ENCODE results near the gene CUEDC1.
A peak's percentile ranks its signal among the peaks of the same experiment; 100 is the strongest.

The CUEDC1 gene

DNA sequence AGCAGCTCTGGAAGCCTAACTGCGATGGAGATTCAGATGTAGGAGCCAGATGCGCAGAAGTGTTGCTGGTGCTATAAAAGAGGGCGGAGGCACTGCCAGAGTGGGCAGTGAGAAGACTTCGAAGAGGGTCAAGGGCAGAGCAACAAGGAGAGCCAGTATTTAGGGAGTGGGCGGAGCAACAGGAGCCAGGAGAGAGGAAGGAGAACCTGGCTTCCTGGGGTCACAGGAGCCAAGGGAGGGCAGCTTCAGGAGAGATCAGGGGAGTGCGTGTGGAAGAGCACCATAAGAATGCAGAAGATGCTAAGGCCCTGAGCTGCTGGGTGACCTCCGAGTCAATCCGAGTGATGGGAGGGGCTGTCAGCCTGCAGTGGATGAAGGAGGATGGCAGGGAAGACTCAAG lies 90.9 kb downstream of the CUEDC1 start:
- Mint-ChIP-seq H3K27me3 (peaks cover 39% of the 10 kb centered on the region), H3K9me3 (no peaks in the 10 kb centered on the region), H3K27ac (no peak overlapping the region), H3K4me3 (no peak overlapping the region), H3K4me1 (peaks cover 28% of the 10 kb centered on the region)
- no peak for ATAC-seq
- no peak for DNase-seq

DNA sequence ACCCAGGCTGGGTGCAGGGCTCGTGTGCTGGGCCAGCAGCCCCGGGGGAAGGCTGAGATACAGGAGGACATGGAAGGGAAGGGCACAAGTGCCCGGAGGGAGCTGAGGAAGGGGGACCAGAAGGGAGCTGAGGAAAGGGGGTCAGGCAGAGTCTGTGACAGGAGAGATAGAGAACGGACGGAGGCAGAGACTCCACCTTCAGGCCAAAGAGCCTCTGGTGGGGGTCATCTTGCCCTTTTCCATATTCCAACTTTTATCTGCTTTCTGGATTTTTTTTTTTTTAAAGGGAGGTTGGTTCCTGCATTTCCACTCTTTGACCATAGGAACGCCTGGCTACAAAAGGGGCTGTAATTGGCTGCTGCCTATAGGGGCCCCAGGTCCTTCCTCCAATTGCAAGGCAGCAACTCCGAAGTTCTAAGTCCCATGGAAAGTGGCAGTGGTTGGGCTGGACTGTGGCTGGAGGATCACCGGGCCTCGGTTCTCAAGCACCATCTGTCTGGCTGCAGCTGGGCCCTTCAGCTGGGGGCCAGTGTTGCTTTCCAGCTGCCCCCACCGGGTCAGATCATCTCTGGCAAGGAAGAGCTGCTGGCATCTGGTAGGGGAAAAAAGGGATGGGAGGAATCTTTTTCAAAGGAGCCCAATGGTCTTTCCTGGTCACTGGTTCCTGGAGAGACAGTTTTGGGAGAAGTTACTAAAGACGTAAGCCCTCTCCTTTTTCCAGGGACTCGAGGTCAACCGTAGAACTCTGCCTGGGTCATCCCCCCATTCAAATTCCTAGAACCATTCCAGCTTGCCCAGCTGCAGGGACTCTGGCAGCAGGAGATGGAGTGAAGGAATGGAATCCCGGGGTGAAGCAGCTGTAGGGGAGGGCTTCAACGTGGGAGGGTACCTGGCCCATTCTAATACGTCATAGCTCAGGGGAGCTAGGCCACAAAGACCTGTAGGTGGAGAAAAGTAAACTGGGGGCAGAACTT lies 92.2 kb downstream of the CUEDC1 start:
- H3K27ac Mint-ChIP-seq = no peak overlapping the region
- H3K4me1 Mint-ChIP-seq = peaks cover 18% of the 10 kb centered on the region
- ATAC-seq (no peak), DNase-seq (no peak)
- no peaks in the 10 kb centered on the region for H3K9me3 Mint-ChIP-seq
- no peak overlapping the region for H3K4me3 Mint-ChIP-seq
- H3K27me3 Mint-ChIP-seq = peaks cover 52% of the 10 kb centered on the region

DNA sequence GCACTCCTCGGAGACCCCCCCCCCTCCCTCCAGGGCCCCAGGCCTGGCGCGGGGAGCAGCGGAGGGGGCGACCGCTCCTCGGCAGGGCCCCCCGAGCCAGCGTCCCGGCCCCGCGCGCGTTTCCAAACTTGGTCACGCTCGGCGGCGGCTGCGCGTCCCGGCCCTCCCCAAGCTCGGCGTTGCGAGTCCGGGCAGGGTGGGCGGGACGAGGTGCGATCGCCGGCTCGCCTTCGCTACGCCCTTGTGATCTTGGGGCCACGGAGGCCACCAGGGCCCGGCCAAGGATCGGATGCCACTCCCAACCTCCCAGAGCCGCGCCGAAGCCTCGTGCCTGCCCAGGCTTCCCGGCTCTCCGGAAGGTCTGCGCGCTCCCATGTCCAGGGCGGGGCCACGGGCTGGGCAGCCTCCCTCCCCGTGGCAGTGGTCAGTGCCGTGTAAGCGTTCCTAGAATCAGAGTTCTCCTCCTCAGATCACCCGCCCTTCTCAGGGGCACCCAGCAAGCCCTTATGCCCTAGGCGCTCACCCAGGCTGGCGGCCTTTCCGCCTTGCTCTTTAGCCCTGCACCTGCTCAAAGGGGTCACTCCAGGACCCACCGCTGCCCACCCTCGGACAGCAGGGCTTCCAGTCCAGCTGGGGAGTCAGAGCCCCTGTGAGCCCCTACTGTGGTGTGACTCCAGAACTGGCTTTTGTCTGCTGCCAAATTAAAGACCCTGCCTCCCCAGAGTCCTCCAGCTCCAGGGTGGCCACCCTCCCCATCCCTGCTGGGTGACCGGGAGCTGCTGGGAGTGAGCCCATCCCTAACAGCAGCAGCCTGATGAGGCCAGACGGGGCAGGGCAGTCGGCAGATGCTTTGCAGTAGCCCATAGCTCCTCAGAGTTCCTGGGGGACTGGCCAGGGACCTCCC lies 93.2 kb downstream of the CUEDC1 start:
- H3K27ac Mint-ChIP-seq = no peak overlapping the region
- ATAC-seq (peak; percentile 19), DNase-seq (no peak)
- H3K4me1 Mint-ChIP-seq = peaks cover 11% of the 10 kb centered on the region
- H3K9me3 Mint-ChIP-seq = no peaks in the 10 kb centered on the region
- peaks cover 52% of the 10 kb centered on the region for H3K27me3 Mint-ChIP-seq
- peak overlapping the region; percentile 50 to 83 for H3K4me3 Mint-ChIP-seq

GRCh38 chr17:57861000-57861789 lies 94.0 kb downstream of the CUEDC1 start:
- peak in 1 of 2 donors; percentile 34 for DNase-seq

DNA sequence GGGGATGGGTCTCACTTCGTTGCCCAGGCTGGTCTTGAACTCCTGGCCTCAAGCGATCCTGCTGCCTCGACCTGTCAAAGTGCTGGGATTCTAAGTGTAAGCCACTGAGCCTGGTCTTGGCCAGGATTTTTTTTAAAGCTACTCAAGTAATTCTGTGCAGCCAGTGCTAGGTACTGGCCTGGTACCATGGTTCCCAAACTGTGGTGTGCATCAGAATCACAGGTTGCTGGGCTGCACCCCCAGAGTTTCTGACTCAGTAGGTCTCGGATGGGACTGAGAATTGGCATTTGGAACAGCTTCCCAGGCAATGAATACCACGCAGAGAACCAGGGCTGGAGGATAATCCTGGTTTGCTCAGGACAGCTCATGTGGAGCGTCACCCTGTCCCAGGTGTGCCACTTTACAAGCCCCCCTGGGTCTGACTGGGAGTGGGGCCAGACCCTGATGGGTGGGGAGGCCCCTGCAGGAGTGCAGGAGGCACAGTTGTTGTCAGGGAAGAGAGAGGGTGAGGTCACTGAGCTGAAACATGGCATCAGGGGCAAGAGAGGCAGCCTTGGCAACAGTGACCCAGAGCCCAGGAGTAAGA lies 94.7 kb downstream of the CUEDC1 start:
- Mint-ChIP-seq H3K9me3 (no peaks in the 10 kb centered on the region), H3K27ac (peak overlapping the region in 1 of 2 donors; percentile 14), H3K4me3 (peak overlapping the region; percentile 82 to 83), H3K4me1 (peaks cover 11% of the 10 kb centered on the region), H3K27me3 (peaks cover 52% of the 10 kb centered on the region)
- DNase-seq (no peak), ATAC-seq (no peak)

More at GRCh38 chr17:57861000-57861789, 94.0 kb downstream of the CUEDC1 start:
- H3K27me3 Mint-ChIP-seq = peaks cover 52% of the 10 kb centered on the region
- no peak overlapping the region for H3K27ac Mint-ChIP-seq
- ATAC-seq = peak; percentile 69
- H3K9me3 Mint-ChIP-seq = no peaks in the 10 kb centered on the region
- H3K4me3 Mint-ChIP-seq = peak overlapping the region; percentile 82 to 83
- H3K4me1 Mint-ChIP-seq = peaks cover 11% of the 10 kb centered on the region

DNA sequence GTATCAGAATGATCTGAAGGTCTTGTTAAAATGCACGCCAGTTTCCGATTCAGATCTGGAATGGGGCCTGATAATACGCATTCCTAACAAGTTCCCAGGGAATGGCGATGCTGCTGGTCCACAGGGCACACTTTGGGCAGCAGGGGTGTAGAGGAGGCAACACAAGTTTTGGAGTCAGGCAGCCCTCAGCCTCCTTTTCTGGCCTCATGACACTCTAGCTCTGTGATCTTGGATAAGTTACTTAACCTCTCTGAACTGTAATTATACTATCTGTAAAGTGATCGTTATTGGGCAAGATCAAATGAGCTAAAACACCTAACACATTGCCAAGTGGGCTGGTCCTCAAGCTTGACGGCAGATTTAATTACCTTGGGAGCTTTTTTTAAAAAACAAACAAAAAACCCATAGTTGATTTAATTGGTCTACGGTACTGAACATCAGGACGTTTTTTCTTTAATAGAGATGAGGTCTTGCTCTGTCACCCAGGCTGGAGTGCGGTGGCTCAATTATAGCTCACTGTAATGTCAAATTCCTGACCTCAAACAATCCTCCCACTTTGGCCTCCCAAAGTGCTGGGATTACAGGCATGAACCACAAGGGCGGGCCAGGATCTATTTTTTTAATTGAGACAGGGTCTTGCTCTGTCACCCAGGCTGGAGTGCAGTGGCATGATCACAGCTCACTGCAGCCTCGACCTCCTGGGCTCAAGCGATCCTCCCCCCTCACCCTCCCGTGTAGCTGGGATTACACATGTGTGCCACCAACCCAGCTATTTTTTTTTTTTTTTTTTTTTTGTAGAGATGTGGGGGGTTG lies 95.4 kb downstream of the CUEDC1 start:
- H3K27ac Mint-ChIP-seq = no peak overlapping the region
- peaks cover 11% of the 10 kb centered on the region for H3K4me1 Mint-ChIP-seq
- ATAC-seq (no peak), DNase-seq (no peak)
- H3K4me3 Mint-ChIP-seq = no peak overlapping the region
- H3K9me3 Mint-ChIP-seq = no peaks in the 10 kb centered on the region
- H3K27me3 Mint-ChIP-seq = peaks cover 52% of the 10 kb centered on the region

DNA sequence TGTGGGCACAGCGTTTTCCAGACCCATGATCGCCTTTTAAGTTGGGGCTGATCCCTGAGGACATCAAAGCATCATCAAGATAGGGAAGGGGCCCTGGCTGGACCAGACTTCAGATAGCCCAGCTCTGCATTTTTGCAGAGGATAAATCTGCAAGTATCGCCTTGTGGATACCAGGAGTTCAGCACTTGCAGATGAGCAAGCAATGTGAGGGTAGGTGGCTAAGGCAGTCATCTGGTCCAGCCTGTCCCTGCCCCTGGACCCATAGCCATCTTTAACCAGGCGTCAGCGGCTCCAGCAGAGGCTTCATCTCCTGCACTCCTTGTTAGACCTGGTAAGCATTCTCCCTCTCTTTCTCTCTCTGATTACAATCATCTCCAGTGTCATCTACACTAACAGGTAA lies 96.4 kb downstream of the CUEDC1 start:
- no peak for ATAC-seq
- Mint-ChIP-seq H3K27ac (no peak overlapping the region), H3K27me3 (peaks cover 45% of the 10 kb centered on the region)

DNA sequence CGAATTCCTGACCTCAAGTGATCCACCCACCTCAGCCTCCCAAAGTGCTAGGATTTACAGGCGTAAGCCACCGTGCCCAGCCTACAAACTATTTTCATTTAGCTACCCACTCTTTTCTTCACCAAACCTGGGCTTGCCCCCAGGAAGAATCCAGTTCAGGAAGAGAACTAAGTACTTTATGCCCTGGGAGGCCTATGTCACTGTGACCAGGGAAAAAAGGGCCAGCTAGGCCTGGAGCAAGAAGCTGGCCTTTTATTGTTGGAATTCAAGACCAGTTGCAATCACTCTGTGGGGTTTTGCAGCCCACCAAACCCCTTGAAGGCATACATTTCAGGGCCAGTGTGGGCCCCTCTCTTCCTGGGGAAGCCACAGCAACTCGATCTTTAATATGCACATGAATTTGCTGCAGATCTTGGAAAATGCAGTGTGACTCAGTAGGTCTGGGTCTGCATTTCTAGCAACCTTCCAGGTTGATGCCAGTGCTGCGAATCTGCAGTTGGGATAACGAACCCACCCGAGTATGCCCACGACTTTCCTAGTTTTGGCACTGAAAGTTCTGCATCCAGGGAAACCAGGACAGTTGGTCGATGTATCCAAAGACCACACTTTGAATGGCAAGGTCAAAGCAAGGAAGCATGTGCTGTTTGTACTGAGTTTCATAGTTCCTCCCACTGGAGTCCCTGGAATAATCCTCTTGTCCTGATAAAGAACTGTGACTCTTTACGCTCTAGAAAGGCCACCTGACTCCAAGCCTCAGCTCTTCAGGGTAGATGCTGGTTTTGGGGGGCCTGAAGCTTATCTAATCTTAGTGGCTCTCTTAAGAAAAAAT lies 98.2 kb downstream of the CUEDC1 start:
- Mint-ChIP-seq H3K27ac (no peak overlapping the region), H3K27me3 (peaks cover 31% of the 10 kb centered on the region), H3K4me3 (no peak overlapping the region), H3K9me3 (no peaks in the 10 kb centered on the region), H3K4me1 (peaks cover 12% of the 10 kb centered on the region)
- no peak for ATAC-seq
- no peak for DNase-seq

More for the DNA sequence above, 96.4 kb downstream of the CUEDC1 start:
- no peak overlapping the region for H3K4me3 Mint-ChIP-seq
- no peak for DNase-seq
- peaks cover 11% of the 10 kb centered on the region for H3K4me1 Mint-ChIP-seq
- no peaks in the 10 kb centered on the region for H3K9me3 Mint-ChIP-seq

- Mint-ChIP-seq H3K4me1 (peaks cover 17% of the 10 kb centered on the region), H3K27me3 (peaks cover 21% of the 10 kb centered on the region), H3K4me3 (no peak overlapping the region), H3K9me3 (no peaks in the 10 kb centered on the region), H3K27ac (no peak overlapping the region)
- DNase-seq (no peak), ATAC-seq (no peak)
These were observed 99.7 kb downstream of the CUEDC1 start for GRCh38 chr17:57855391-57856035.

DNA sequence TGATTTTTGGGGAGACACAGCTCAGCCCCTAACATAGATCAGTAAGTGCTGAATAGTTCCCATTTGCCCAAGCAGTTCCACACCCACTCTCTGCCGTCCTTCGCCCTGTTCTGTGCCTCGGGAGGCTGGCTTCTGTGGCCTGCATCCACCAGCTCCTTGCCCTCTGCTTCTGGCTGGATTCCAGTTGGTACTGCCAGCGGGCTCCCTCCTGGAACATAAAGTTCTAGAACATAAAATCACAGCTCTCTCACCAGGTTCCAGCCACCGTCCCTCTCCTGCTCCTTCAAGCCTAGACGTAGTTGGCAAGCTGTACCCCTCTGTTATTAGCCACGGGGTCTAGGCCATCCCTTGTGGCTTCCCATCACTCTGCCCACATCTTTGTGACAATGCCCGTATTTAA lies 101.5 kb downstream of the CUEDC1 start:
- no peak for ATAC-seq
- peaks cover 7% of the 10 kb centered on the region for H3K27me3 Mint-ChIP-seq
- H3K27ac Mint-ChIP-seq = no peak overlapping the region

DNA sequence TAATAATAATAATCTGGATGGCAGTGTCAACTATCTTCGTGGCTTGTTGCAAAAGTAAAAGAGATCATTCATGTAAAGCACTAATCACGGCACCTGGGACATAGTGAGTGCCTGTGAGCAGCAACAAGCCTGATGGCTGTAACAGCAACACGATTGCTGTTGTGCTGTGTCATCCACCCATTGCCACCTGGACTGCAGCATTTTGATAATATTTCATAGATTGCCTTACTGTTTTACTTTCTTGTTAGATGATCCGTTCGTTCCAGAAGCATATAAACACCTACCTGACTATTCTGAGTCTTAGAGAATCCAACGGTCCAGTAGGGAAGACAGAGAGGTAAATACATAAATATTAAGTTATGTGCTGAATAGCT lies 102.3 kb downstream of the CUEDC1 start:
- ATAC-seq = no peak
- no peak for DNase-seq
- H3K4me1 Mint-ChIP-seq = peaks cover 32% of the 10 kb centered on the region
- no peak overlapping the region for H3K27ac Mint-ChIP-seq
- H3K4me3 Mint-ChIP-seq = no peak overlapping the region
- H3K9me3 Mint-ChIP-seq = no peaks in the 10 kb centered on the region
- H3K27me3 Mint-ChIP-seq = no peaks in the 10 kb centered on the region

More for the DNA sequence above, 101.5 kb downstream of the CUEDC1 start:
- H3K9me3 Mint-ChIP-seq = no peaks in the 10 kb centered on the region
- DNase-seq = no peak
- H3K4me1 Mint-ChIP-seq = peaks cover 26% of the 10 kb centered on the region
- no peak overlapping the region for H3K4me3 Mint-ChIP-seq

- ATAC-seq (no peak), DNase-seq (no peak)
- H3K4me3 Mint-ChIP-seq = peak overlapping the region; percentile 65 to 78
- no peak overlapping the region for H3K27ac Mint-ChIP-seq
- no peaks in the 10 kb centered on the region for H3K27me3 Mint-ChIP-seq
- H3K4me1 Mint-ChIP-seq = peaks cover 32% of the 10 kb centered on the region
- H3K9me3 Mint-ChIP-seq = no peaks in the 10 kb centered on the region
These were observed 102.9 kb downstream of the CUEDC1 start for GRCh38 chr17:57852092-57852954.
